Measurements from ENCODE around the gene SMIM12.

DNA sequence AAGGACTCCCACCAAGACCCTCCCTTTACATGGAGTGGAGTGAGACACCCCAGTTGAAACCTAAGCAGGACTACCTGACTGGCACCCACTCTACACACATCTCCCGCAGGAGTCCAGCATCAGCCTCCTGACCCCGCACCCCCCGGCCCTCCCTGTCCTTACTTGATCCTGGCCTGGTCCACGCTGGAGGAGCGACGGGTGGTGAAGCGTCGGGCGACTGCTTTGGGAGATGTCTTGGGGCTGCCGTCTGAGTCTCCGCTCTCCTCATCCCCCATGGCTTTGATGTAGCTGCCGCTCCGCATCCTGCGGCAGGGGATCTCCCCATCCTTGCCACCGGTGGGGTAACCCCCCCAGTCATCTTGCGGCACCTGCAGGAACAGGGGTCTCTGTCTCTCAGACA is 40.4 kb upstream of the SMIM12 start:
- TF ChIP-seq, protein P1, sequence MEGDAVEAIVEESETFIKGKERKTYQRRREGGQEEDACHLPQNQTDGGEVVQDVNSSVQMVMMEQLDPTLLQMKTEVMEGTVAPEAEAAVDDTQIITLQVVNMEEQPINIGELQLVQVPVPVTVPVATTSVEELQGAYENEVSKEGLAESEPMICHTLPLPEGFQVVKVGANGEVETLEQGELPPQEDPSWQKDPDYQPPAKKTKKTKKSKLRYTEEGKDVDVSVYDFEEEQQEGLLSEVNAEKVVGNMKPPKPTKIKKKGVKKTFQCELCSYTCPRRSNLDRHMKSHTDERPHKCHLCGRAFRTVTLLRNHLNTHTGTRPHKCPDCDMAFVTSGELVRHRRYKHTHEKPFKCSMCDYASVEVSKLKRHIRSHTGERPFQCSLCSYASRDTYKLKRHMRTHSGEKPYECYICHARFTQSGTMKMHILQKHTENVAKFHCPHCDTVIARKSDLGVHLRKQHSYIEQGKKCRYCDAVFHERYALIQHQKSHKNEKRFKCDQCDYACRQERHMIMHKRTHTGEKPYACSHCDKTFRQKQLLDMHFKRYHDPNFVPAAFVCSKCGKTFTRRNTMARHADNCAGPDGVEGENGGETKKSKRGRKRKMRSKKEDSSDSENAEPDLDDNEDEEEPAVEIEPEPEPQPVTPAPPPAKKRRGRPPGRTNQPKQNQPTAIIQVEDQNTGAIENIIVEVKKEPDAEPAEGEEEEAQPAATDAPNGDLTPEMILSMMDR (IDR thresholded peaks at IDR 0.05; ENCODE audit: insufficient read depth, low read length, poor library complexity, severe bottlenecking) = no peak
- TF ChIP-seq EZH2phosphoT487 (conservative IDR thresholded peaks at IDR 0.05; ENCODE audit: low read length) = no peak
